AG04450 (cell line): ENCODE measurements around the gene PTPRZ1. TPM values are rescaled to one million over a fixed set of nuclear protein-coding genes. Genes with fewer than 3 reads are reported as not detected.

Experiments
- CTCF ChIA-PET: fragments of 300-600, 350-600 bp; formaldehyde crosslinking; extraction: SDS; loops from one replicate; lab custom pipeline; 2022; ENCODE audit warnings: antibody characterized with exemption, inconsistent platforms; lab: Charles Lee
- POLR2A ChIA-PET: fragments of 350-600 bp; formaldehyde crosslinking; extraction: SDS; loops from one replicate; lab custom pipeline; 2021; ENCODE audit warnings: antibody characterized with exemption, inconsistent platforms; lab: Yijun Ruan, JAX
- DNase-seq: peaks from one replicate; pipeline ENCODE4 v3.0.0-alpha.2; 2011; ENCODE audit warnings: low read depth, low spot score
- H3K27ac ChIP-seq: one replicate; pipeline ENCODE4 v1.5.1; 2012; ENCODE audit warnings: low read depth, low read length, control low read depth
- H3K27me3 ChIP-seq: one replicate; pipeline ENCODE4 v1.6.0; 2012; ENCODE audit warnings: low read length; ENCODE audit not compliant: control insufficient read depth, insufficient read depth
- H3K4me3 ChIP-seq: 2 replicates; pipeline ENCODE4 v1.5.1; 2011; ENCODE audit warnings: mild to moderate bottlenecking, low read depth, low read length, control low read depth
- H3K9me3 ChIP-seq: 2 replicates; pipeline ENCODE4 v1.5.1; 2012; ENCODE audit warnings: low read length; ENCODE audit not compliant: control insufficient read depth, insufficient read depth
- polyA plus RNA-seq: library from polyadenylated mRNA; depleted of rRNA; stranded (reverse); fragments of >200 nt; gene quantifications from 2 replicates; pipeline ENCODE4 v1.2.3, GENCODE V29; 2011
- TF ChIP-seq, protein P1 (sequence below): IDR thresholded peaks from 2 replicates; pipeline ENCODE4 v1.5.1; 2011; ENCODE audit warnings: low read depth, low read length, control low read depth, inconsistent platforms

Gene PTPRZ1
- polyA plus RNA-seq, 1 experiment: not detected

DNA sequence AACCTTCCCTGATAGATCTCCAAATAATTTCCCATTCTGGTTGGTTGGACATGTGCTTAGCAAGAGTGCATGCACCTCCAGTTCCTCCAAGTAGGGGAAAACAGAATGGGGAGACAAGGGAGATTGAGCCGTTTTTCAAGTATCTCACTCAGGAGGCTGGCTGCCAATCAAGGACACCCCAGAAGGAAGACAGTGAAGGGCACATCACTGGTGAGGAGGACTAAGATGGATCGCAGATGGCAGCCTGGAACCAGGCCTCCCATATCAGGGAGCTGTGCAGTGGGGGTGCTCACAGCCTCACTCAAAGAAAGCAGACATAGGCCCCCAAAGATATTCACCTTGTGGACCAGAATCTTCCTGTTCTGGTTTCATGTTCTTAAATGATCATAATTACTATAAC lies 31.2 kb downstream of the PTPRZ1 start:
- H3K4me3 ChIP-seq: no peak overlapping the region
- ChIA-PET CTCF (no interaction called here), POLR2A (no interaction called here)
- H3K9me3 ChIP-seq: no peaks in the 10 kb centered on the region
- no peak for DNase-seq
- no peak overlapping the region for H3K27ac ChIP-seq
- H3K27me3 ChIP-seq: no peaks in the 10 kb centered on the region
- TF ChIP-seq, protein P1, sequence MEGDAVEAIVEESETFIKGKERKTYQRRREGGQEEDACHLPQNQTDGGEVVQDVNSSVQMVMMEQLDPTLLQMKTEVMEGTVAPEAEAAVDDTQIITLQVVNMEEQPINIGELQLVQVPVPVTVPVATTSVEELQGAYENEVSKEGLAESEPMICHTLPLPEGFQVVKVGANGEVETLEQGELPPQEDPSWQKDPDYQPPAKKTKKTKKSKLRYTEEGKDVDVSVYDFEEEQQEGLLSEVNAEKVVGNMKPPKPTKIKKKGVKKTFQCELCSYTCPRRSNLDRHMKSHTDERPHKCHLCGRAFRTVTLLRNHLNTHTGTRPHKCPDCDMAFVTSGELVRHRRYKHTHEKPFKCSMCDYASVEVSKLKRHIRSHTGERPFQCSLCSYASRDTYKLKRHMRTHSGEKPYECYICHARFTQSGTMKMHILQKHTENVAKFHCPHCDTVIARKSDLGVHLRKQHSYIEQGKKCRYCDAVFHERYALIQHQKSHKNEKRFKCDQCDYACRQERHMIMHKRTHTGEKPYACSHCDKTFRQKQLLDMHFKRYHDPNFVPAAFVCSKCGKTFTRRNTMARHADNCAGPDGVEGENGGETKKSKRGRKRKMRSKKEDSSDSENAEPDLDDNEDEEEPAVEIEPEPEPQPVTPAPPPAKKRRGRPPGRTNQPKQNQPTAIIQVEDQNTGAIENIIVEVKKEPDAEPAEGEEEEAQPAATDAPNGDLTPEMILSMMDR: no peak

GRCh38 chr7:121908042-121908441 lies 35.1 kb downstream of the PTPRZ1 start:
- TF ChIP-seq, protein P1: no peak
- Histone ChIP-seq H3K27ac (no peak overlapping the region), H3K9me3 (no peaks in the 10 kb centered on the region), H3K27me3 (no peaks in the 10 kb centered on the region), H3K4me3 (no peak overlapping the region)
- no peak for DNase-seq
- POLR2A ChIA-PET: no interaction called here
- CTCF ChIA-PET: no interaction called here

GRCh38 chr7:121909716-121910345 lies 36.9 kb downstream of the PTPRZ1 start:
- H3K4me3 ChIP-seq: no peak overlapping the region
- H3K27ac ChIP-seq: no peak overlapping the region
- no peaks in the 10 kb centered on the region for H3K9me3 ChIP-seq
- no peaks in the 10 kb centered on the region for H3K27me3 ChIP-seq
- TF ChIP-seq, protein P1: no peak
- DNase-seq: no peak
- POLR2A ChIA-PET: no interaction called here
- CTCF ChIA-PET: no interaction called here

DNA sequence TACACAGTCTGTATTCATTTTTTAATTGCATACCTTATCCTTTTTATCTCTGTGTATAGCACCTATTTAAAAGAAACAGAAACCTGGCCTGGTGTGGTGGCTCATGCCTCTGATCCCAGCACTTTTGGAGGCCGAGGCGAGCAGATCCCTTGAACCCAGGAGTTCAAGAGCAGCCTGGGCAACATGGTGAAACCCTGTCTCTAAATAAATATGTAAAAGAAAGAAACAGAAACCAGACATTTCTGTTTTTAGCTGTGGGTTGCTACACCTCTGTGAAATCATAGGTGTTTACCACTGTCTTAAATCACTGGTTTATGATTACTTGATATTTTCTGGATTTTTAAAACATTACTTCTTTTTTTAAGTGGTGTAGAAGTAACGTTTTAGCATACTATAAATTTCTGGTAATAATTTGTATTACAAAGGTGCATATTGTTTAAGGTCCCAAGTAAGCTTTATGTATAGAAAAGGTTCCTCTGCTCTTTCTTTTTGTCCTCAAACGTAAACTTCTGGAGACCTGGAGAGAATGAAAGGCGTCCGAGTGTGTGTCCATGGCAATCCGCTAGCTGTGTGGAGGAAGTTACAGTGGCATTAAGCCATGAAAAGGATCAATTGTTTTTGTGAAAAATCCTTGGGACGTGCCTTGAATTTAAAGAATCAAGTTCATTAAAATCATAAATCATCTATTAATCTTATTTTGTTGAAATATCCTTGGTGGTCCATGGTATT lies 41.1 kb downstream of the PTPRZ1 start:
- TF ChIP-seq, protein P1: no peak
- Histone ChIP-seq H3K27me3 (no peaks in the 10 kb centered on the region), H3K9me3 (no peaks in the 10 kb centered on the region), H3K4me3 (no peak overlapping the region), H3K27ac (no peak overlapping the region)
- DNase-seq: no peak
- ChIA-PET POLR2A (no interaction called here), CTCF (no interaction called here)

GRCh38 chr7:121914676-121915279 lies 41.8 kb downstream of the PTPRZ1 start:
- Histone ChIP-seq H3K27me3 (no peaks in the 10 kb centered on the region), H3K9me3 (no peaks in the 10 kb centered on the region), H3K4me3 (no peak overlapping the region), H3K27ac (no peak overlapping the region)
- TF ChIP-seq, protein P1: no peak
- DNase-seq: no peak
- POLR2A ChIA-PET: no interaction called here
- CTCF ChIA-PET: interaction anchor here (0.6 kb wide), 1 partner anchor 267 kb away, joined by 10 read pairs; no protein-coding TSS in a partner anchor
